Thoracic aorta (tissue), 2 donors: ENCODE results near the gene SWT1. TPM values are rescaled to one million over a fixed set of nuclear protein-coding genes. Genes with fewer than 3 reads are reported as not detected.

Source experiments
- ATAC-seq: fragments of 150-250 bp; one replicate; pipeline ENCODE4 v1.8.0; 2017; ENCODE audit warnings: low read depth; ENCODE audit not compliant: insufficient number of reproducible peaks, low FRiP score
- DNase-seq: peaks from one replicate; pipeline ENCODE4 v3.0.0-alpha.2; 2020; ENCODE audit warnings: low spot score
- H3K27ac ChIP-seq, 2 donors: fragments of 200-600 bp; sonication (generic); 1 replicate in 1 of 2; 2 replicates in 1 of 2; pipeline ENCODE4 v1.5.1; 2016; ENCODE audit warnings: mild to moderate bottlenecking in 2 of 2, moderate library complexity in 2 of 2
- H3K27me3 ChIP-seq: fragments of 200-600 bp; sonication (generic); replicated peaks from 2 replicates; pipeline ENCODE4 v1.6.0; 2016; ENCODE audit warnings: mild to moderate bottlenecking; ENCODE audit not compliant: insufficient read depth
- H3K36me3 ChIP-seq: fragments of 200-600 bp; sonication (generic); one replicate; pipeline ENCODE4 v1.5.1; 2016
- H3K4me1 ChIP-seq, 2 donors: fragments of 200-600 bp; sonication (generic); 1 replicate in 1 of 2; 2 replicates in 1 of 2; pipeline versions ENCODE4 v1.5.1 to v1.6.0; 2016; ENCODE audit warnings: low read depth in 2 of 2, mild to moderate bottlenecking in 1 of 2; ENCODE audit not compliant: control insufficient read depth in 1 of 2
- H3K4me3 ChIP-seq: fragments of 200-600 bp; sonication (generic); 2 replicates; pipeline ENCODE4 v1.5.1; 2016; ENCODE audit warnings: mild to moderate bottlenecking
- H3K9me3 ChIP-seq: fragments of 200-600 bp; sonication (generic); 2 replicates; pipeline ENCODE4 v1.5.1; 2016
- total RNA-seq, 2 donors: library from RNA; depleted of rRNA; stranded (reverse); fragments of >200 nt; gene quantifications; one replicate each; pipeline versions ENCODE4 v1.1.0 to v1.2.3, GENCODE V29; 2016
- TF ChIP-seq, protein P1 (sequence below): fragments of 200-600 bp; sonication (generic); IDR thresholded peaks from one replicate; pipeline ENCODE4 v1.5.1; 2019; ENCODE audit warnings: antibody characterized with exemption

SWT1 gene
- total RNA-seq, 2 donors from 2014 or later: 5.1 to 9.2 TPM

DNA sequence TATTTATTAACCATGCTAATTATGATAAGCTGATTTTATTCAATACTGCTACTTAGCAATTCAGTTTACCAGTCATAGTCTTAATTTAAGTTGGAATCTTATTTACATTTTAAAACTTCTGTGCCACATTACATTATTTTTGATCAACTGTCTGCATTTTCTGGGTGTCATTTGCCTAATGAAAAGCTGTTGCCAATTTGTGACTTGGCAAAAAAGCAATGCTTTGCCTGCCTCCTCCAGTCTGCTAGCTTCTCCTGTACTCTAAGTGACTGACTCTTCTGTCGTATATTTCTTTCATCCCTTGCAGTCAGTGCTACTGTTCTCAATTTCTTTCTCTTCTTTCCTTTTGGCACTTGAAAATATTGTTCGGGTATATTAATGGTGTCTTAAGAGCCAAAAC, 165.7 kb downstream of the SWT1 start:
- DNase-seq (no peak), ATAC-seq (no peak)
- Histone ChIP-seq H3K4me3 (no peak overlapping the region), H3K27ac (no peak overlapping the region), H3K27me3 (no peaks in the 10 kb centered on the region), H3K4me1 (peaks cover 0 to 4% of the 10 kb centered on the region in 2 donors), H3K36me3 (no peaks in the 10 kb centered on the region), H3K9me3 (no peaks in the 10 kb centered on the region)
- TF ChIP-seq, protein P1, sequence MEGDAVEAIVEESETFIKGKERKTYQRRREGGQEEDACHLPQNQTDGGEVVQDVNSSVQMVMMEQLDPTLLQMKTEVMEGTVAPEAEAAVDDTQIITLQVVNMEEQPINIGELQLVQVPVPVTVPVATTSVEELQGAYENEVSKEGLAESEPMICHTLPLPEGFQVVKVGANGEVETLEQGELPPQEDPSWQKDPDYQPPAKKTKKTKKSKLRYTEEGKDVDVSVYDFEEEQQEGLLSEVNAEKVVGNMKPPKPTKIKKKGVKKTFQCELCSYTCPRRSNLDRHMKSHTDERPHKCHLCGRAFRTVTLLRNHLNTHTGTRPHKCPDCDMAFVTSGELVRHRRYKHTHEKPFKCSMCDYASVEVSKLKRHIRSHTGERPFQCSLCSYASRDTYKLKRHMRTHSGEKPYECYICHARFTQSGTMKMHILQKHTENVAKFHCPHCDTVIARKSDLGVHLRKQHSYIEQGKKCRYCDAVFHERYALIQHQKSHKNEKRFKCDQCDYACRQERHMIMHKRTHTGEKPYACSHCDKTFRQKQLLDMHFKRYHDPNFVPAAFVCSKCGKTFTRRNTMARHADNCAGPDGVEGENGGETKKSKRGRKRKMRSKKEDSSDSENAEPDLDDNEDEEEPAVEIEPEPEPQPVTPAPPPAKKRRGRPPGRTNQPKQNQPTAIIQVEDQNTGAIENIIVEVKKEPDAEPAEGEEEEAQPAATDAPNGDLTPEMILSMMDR: no peak

DNA sequence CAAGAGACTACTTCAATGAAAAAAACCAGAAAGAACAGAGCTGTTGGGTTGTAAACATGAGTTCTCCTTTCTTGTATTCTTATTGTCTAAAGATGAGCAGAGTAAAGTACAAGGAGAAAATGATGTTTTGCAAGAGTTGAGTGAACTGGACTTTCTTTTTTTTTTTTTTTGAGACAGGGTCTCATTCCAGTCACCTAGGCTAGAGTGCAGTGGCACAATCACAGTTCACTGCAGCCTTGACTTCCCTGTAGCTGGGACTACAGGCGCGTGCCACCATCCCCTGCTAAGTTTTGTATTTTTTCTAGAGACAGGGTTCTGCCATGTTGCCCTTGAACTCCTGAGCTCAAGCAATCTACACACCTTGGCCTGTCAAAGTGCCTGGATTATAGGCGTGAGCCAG, 167.2 kb downstream of the SWT1 start:
- Histone ChIP-seq H3K27ac (no peak overlapping the region), H3K9me3 (no peaks in the 10 kb centered on the region), H3K27me3 (no peaks in the 10 kb centered on the region), H3K4me3 (no peak overlapping the region), H3K4me1 (no peaks in the 10 kb centered on the region), H3K36me3 (no peaks in the 10 kb centered on the region)
- ATAC-seq: no peak
- no peak for DNase-seq
- TF ChIP-seq, protein P1: no peak

DNA sequence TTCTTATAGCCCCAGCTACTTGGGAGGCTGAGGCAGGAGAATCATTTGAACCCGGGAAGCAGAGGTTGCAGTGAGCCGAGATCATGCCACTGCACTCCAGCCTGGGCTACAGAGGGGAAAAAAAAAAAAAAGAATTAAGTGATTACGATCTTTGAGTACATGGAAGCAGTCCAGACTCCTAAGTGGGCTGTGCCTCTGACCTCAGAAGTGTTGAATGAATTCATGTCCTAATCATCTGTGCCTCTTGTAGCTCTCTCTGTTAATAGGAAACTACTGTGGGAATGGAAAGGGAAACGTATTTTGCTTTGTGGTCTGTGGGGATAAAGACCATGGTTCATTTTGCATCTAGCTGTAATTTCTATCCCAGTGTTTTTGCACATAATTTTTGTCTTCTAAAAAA, 168.4 kb downstream of the SWT1 start:
- Histone ChIP-seq H3K4me3 (no peak overlapping the region), H3K27me3 (no peaks in the 10 kb centered on the region), H3K36me3 (no peaks in the 10 kb centered on the region), H3K27ac (no peak overlapping the region), H3K9me3 (no peaks in the 10 kb centered on the region), H3K4me1 (no peaks in the 10 kb centered on the region)
- ATAC-seq (no peak), DNase-seq (no peak)
- TF ChIP-seq, protein P1: no peak

DNA sequence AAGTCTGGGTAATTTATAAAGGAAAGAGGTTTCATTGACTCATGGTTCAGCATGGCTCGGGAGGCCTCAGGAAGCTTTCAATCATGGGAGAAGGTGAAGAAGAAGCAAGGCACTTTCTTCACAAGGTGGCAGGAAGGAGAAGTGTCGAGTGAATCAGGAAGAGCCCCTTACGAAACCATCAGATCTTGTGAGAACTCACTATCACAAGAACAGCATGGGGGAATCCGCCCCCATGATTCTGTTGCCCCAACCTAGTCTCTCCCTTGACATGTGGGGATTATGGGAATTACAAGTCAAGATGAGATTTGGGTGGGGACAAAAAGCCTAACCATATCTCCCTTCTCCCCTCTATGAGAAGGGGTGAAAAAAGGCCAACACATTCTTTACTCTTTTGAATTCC, 171.3 kb downstream of the SWT1 start:
- H3K9me3 ChIP-seq: no peaks in the 10 kb centered on the region
- H3K27me3 ChIP-seq: no peaks in the 10 kb centered on the region
- H3K4me3 ChIP-seq: no peak overlapping the region
- H3K27ac ChIP-seq: no peak overlapping the region
- DNase-seq (no peak), ATAC-seq (no peak)
- no peaks in the 10 kb centered on the region for H3K36me3 ChIP-seq
- TF ChIP-seq, protein P1: no peak
- no peaks in the 10 kb centered on the region for H3K4me1 ChIP-seq

DNA sequence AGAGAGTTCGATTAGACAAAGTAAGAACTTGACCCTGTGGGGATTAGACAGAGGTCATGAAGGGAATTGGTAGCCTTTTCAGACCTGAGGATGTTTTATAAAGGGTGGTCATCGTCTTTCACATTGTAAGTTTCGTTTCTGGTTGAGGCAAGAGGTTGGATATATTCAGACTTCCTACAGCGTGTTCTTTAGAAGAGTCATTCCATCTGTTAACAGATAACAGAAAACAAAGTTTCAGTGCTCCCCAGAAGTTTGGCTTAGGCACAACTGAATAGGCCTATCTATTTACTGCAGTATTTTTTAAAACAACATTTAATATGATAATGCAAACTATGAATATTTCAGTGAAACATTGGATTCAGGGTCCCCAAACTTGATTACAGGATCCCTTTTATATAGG, 177.2 kb downstream of the SWT1 start:
- H3K36me3 ChIP-seq: no peaks in the 10 kb centered on the region
- no peak overlapping the region for H3K4me3 ChIP-seq
- no peaks in the 10 kb centered on the region for H3K27me3 ChIP-seq
- DNase-seq: no peak
- peaks cover 0 to 5% of the 10 kb centered on the region in 2 donors for H3K4me1 ChIP-seq
- no peak overlapping the region for H3K27ac ChIP-seq
- TF ChIP-seq, protein P1: no peak
- ATAC-seq: no peak
- H3K9me3 ChIP-seq: no peaks in the 10 kb centered on the region
